A204.1 (cell line): ENCODE results near the gene GOLGA8R.
A peak's percentile ranks its signal among the peaks of the same experiment; 100 is the strongest.
"Not testable (repeated sequence)": the region's sequence is repeated elsewhere in the genome, so short reads cannot be mapped to it uniquely, and the experiment has no call there.

Experiments
- FAIRE-seq: peaks from 2 replicates; lab custom pipeline; 2012; peaks lifted over from hg19 to GRCh38; lab: Jason Lieb, UNC

The GOLGA8R gene, protein sequence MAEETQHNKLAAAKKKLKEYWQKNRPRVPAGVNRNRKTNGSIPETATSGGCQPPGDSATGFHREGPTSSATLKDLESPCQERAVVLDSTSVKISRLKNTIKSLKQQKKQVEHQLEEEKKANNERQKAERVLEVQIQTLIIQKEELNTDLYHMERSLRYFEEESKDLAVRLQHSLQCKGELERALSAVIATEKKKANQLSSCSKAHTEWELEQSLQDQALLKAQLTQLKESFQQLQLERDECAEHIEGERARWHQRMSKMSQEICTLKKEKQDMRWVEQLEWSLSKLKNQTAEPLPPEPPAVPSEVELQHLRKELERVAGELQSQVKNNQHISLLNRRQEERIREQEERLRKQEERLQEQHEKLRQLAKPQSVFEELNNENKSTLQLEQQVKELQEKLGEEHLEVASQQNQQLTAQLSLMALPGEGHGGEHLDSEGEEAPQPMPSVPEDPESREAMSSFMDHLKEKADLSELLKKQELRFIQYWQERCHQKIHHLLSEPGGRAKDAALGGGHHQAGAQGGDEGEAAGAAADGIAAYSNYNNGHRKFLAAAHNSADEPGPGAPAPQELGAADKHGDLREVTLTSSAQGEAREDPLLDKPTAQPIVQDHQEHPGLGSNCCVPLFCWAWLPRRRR

DNA sequence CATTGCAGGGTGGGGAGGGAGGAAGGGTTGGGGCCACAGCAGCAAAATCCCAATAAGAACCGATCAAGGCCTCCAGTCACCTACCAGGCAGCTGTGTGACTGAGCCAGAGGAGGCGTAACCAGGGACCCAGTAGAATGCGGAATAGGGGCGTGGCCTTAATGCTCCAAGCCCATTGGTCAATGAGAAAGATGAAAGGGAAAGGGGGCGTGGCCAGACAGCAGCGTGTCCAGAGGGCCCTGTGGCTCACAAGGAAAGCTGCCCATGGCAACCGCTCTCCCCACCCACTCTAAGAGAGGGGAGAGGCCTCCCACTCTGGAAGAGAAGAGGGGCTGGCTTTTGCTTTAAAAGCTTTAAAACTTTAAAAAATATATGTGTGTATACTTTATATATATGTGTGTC is at the start of gene GOLGA8R:
GOLGA8R (minus strand) TSS at position 101 of the 400 bp plus-strand sequence; CDS start at position 3, 98 bp downstream.
- not testable (repeated sequence) for FAIRE-seq

DNA sequence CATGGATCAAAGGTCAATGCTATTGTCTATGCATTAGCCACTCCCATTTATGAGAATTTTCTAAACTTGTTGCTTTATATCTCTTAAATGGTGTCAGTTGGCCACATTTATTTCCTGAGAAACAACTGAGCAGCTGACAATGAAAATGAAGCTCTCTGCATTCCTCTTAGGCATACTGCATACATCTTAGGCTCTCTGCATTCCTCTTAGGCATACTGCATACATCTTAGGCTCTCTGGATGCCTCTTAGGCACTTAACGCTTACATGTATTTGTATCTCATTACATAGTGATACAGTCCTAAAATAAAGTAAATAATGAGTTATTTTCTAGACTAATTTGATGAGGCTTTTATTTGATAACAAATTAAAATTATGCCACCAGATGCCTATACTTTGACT is 49.8 kb upstream of the GOLGA8R start:
- not testable (repeated sequence) for FAIRE-seq

DNA sequence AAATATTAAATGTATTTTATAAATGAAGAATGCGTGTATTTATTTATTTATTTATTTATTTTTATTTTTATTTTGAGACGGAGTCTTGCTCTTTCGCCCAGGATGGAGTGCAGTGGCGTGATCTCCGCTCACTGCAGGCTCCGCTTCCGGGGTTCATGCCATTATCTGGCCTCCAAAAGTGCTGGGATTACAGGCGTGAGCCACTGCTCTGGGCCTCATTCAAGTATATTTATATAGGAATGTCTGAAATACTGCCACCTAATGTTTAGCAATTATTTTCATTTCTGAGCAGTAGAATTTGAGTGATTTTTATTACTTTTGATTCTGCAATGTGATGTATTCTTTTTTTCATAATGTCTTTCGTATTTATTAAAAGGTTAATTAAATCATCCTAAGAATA is 48.1 kb upstream of the GOLGA8R start:
- FAIRE-seq: peak; percentile 98

DNA sequence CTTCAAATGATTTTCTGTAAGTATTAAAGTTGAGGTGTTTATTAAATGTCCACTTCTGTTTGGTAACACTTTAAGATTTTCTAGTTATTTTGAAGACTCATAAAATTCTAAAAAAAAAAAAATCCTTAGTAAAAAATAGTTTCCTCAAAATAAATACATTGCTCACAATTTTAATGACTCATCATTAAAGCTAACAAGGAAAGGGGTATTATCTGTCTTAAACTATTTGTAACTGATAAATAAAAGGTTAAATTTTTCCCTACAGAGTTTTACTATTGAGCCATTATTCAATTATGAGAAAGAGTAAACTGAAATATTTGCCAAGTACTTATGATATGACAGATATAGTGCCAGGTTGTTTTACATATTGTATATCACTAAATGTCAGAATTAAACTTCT is 38.6 kb upstream of the GOLGA8R start:
- FAIRE-seq: not testable (repeated sequence)

DNA sequence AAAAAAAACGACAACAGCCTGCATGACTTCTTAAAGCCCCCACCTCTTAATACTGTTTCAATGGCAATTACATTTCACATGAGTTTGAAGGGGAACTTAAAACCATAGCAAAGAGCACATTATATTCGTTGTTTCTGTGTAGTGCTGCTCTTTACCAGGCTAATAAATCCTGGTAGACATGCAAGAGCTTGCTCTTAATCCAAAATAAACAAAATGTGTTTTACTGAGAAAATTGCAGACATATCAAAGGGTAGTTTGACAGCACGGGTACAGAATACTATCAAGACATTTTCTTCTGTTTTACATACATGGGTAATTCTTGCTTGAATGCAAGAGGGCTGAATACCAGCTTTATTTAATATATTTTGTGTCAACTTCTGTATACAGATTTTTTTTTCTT is 24.3 kb upstream of the GOLGA8R start:
- not testable (repeated sequence) for FAIRE-seq

DNA sequence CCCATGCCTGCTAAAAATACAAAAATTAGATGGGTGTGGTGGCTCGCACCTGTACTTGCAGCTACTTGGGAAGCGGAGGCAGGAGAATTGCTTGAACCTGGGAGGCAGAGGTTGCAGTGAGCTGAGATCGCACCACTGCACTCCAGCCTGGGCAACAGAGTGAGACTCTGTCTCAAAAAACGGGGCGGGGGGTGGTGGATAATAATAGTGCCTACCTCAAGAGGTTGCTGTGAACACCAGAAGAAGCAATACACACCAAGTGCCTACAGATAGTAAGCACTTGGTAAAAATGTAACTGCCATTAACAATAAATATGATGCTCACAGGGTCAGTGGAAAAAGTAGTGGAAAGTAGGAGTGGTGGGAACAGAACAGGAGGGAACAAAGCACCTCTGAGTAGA is 21.8 kb upstream of the GOLGA8R start:
- FAIRE-seq: not testable (repeated sequence)

DNA sequence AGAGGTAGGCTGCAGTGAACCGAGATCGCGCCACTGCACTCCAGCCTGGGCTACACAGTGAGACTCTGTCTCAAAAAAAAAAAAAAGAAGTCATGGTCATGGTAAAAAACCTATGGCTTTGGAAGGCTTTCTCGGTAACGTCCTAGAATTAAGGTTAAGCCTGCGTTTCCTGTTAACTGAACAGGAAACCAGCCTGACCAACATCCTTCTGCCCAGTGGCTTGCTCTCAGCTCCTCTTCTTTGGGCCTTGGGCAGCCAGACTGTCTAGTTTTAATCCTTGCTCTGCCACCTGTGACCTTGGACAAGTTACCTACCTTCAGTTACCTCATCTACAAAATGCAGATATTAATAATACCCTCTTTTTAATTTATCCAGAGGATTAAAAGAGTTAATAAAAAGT is 6.7 kb upstream of the GOLGA8R start:
- not testable (repeated sequence) for FAIRE-seq

DNA sequence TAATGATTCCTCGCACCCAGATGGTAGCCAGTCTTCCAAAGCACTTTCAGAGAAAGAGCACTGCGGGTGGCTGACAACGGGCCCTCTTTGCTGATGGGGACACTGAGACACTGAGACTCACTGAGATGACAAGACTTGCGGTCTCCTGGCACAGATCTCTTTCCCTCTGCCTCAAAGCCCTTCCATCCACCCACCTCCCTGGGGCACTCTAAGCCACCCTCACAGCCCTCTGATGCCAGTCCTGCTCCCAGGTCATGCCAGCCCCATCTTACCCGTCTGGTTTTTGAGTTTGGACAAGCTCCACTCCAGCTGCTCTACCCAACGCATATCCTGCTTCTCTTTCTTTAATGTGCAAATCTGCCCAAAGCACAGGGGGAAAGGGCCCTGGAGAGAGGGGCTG is 6.4 kb downstream of the GOLGA8R start:
- FAIRE-seq: not testable (repeated sequence)

DNA sequence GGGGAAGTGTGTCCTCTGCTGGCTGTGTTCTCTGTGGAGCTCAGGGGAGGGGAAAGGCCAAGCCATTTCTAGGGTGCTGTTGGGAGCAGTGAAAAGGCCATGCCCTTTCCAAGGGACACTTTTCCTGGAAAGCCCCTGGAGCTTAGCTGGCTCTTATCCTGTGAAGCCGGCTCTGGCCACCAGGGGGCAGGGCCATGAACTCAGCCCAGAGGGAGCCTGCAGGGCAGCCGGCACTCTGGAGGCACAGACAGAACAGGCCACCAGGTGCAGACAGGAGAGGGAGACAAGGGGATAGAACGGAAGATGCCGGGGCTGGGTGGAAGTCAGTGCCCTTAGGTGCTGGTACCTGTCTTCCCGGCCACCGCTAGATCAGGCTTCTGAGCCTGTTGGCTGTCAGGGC is 15.1 kb downstream of the GOLGA8R start:
- FAIRE-seq: not testable (repeated sequence)

DNA sequence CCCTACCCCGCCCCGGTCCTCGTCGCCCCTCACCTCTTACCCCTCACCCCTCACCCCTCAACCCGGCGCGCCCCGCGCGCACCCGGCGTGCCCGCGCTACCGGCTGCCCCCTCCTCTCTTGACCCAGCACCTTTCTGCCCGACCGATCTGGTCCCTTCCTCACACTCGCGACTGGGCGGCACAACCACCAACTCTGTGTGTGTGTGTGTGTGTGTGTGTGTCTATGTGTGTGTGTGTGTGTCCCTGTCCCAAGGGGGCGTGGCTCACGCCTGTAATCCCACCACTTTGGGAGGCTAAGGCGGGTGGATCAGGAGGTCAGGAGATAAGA is 20.4 kb downstream of the GOLGA8R start:
- FAIRE-seq: not testable (repeated sequence)

DNA sequence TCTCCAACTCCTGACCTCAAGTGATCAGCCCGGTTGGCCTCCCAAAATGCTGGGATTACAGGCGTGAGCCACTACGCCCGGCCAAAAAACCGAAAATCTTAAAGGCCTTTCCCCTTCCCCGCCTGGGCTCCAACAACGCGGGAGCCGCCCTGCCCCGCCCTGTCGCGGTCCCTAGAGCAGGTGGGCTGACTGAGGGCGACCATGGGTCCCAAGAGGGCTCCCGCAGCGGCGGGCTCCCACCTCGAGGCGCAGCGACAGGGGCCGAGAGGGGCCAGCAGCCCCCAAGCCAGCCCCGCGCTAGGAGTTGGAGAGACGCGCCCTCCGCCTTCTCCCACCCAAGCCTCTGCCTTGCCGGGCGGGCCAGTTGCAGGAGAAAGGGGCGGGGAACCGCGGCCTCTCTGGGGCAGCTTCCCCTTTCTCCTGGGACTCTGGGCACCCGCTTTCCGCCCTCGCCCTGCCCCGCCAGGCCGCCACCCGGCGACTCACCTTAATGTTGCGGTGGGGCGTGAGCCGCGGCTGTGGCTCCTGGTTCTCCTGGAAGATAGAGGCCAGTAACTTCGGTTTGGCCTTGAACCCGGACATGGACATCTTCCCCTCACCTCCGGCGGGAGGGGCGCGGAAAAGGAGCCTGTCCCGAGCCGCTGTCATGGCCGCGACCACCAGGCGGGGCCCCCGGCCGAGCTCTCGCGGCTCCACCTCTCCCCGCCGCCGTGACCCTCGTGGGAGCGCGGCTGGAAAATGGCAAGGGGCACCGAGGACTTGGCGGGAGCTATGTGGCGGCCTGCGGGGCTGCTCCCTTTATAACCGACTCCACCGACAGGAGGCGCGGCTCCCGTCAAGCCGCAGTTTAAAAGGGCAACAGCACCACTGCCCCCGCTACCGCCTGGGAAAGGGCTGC is 21.0 kb downstream of the GOLGA8R start, which contains the start of gene CHRFAM7A:
CHRFAM7A (minus strand) TSS at position 775 of the 898 bp plus-strand sequence. CDS start 10,189 bp downstream, outside the sequence.
- FAIRE-seq: not testable (repeated sequence)

DNA sequence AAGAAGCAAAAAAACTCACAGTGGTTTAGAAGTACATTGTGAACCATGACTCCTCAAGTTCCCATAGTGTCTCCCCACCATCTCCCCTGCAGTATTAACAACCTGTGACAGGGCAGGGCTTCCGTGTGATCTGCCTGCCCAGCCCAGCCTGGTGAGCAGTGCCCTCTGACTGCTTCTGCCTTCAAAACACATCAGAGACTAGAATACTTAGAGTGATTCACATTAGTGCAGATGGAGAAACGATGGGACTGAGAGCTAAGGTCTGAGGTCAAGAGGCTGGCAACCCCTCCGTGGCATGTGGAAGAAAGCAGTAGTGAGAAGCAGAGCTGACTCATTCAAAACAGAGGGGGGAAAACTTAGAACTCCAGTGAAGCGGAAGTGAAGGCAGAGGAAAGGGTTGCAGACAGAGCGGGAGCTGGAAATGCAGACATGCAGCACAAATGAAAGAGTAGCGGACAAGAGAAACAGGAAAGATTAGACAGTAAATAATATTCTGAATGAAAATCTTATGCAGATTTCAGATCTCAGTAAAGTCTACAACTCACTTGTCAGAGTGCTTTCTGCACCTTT is 27.7 kb downstream of the GOLGA8R start:
- FAIRE-seq: not testable (repeated sequence)

DNA sequence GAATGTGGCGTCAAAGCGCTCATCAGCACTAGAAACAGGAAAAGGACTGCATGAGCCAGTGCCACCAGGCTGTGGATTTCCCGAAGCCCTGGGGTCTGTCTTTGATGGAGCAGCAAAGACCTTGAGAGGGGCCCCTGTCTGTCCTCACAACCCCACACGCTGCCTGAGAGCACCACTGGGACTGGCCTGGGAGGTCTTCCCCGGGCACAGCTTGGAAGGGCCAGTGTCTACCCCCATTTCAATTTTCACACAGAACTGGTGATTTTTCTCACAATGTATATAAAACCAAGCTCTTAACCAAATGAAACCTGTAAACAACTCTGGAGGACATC is 37.0 kb downstream of the GOLGA8R start:
- not testable (repeated sequence) for FAIRE-seq

DNA sequence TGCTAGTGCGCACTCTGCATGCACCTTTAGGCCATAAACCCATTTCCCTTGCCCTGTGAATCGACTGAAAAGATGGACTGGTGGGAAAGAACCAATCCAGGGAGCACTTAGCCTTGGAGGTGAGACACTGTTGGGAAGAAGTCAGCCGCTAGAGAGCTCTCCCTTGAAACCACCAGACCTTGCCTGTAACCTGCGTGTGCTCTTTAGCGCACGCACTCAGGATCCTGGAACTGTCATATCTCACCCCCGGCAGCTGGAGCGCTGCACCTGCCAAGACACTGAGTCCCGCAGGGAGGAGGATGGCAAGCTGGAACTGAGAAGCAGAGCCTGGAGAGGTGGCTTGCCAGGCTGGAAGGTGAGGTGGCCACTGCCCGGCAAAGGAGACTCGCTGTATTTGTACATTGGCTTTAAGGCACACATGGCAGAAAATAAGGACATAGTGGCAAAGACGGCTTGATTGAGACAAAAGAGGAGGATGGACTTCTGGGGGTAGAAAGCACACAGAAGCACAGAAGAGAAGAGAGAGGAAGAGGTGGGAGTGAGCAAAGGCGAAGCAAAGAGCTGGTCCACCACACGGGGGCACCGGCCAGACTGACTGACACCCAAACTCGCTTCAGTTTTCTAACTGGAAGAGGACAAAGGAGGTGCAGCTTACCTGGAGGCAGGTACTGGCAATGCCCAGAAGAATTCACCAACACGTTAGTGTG is 37.5 kb downstream of the GOLGA8R start:
- FAIRE-seq: not testable (repeated sequence)

DNA sequence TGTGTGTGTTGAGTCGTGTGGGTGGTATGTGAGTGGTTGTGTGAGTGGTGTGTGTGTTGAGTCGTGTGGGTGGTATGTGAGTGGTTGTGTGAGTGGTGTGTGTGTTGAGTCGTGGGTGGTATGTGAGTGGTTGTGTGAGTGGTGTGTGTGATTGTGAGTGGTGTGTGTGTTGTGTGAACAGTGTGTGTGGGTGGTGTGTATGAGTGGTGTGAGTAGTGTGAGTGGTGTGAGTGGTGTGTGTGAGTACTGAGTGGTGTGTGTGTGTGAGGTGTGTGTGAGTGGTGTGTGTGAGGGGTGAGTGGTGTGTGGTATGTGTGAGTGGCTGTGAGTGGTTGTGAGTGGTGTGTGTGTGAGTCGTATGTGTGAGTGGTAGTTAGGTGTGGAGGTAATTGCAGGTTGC is 38.2 kb downstream of the GOLGA8R start:
- FAIRE-seq: not testable (repeated sequence)

DNA sequence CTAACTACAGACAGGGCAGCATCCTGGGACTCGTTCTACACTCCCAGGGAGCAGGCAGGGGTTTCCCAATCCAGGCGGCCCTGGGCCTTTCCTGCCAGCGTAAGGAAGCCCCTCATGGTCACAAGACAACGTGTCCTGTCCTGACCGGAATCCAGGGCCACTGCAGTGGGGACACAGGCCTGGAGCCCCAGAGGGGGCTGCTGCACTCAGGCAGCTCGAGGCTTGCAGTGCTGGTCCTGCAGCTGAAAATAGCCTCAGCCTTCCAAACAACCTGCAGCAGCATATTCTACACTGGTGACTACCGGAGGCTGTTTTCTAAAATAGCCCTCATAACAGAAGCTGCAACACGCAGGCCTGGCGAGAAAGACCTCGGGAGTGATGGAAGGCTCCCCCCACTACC is 39.2 kb downstream of the GOLGA8R start:
- FAIRE-seq: not testable (repeated sequence)

DNA sequence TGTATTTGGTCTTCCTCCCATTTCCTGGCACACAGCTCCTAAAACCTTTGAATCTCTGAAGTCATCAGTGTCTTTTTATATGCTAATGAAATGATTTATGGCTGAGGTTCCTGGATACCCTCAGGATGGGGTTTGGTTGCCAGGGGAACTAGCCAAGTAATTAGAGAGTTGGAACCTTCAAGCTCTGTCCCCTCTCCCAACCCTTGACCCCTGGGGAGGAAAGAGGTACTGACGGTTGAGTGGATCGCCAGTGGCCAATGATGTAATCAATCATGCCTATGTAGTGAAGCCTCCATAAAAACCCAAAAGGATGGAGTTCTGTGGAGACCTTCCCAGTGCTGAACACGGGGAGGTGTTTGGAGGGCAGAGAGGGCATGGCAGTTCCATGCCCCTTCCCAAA is 45.8 kb downstream of the GOLGA8R start:
- FAIRE-seq: not testable (repeated sequence)

DNA sequence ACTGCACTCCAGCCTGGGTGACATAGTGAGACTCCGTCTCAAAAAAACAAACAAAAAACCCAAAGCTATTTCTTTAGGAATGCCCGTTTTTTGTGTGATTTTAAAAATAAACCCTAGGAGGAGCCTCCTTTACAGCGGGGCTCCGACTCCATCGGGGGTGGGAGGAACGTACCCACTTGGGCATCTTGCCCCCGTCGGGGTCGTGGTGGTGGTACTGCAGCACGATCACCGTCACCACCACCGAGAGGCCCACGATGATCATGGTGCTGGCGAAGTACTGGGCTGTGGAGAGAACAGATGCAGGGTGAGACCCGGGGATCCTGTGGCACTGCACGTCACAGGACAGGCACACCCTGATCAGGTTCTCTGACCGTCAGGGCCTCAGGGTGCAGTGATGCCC is 46.8 kb downstream of the GOLGA8R start:
- FAIRE-seq: not testable (repeated sequence)

DNA sequence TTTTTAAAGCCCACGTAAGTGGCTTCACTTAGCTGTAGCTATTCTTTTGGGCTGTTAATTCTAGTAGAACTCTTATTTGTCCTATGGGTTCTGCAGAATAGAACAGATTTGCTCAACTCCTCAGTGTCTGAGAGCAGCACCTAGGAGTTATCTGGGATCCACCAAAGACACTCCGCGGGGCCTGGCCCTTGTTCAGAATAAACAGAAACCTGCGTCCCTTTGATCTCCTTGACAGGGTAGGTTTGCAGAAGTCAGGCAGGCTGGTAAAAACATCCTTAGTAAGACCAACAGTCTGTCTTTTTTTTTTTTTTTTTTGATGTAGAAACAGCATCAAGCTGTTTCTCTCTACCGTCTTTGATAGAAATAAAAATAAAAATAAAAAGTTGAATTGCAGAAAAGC is 52.7 kb downstream of the GOLGA8R start:
- FAIRE-seq: not testable (repeated sequence)

DNA sequence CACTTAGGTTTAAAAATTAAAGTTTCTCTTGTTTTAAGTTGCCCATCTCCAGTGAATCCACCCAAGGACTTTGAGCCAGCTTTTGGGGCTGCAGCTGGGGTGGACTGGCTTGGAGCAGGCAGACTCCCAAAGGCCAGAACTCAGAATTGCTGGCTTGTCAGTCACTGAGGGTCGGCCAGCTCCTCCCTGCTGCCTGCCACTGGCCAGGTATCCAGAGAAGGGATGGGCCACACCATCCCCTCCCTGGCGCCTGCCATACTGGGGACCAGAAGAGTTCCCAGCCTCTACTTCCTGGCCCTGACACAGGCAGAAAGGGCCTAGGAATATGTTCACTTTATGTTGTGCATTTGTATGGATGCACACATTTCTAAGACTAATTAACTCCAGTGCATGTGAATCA is 53.1 kb downstream of the GOLGA8R start:
- FAIRE-seq: not testable (repeated sequence)

DNA sequence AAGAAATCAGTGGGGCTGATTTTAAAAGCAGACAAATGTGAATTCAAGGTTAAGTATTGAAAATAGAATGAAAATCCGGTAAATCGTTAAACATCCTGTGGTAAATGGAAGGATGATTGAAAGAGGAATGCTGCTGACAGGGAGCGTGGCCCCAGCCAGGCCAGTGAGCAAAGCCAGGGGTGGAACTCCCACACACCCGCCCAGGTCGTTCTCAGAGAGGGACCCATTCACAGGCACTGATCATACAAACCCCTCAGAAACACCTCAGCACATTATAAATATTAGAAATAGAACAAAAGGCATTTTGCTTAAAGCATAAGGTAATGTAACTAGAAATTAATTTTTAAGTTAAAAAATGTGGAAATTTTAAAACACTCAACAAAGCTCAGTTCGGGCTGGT is 59.0 kb downstream of the GOLGA8R start:
- not testable (repeated sequence) for FAIRE-seq
